Left renal cortex interstitium (tissue), 4 donors: Measurements from ENCODE around the gene HERC4. TPM values are rescaled to one million over a fixed set of nuclear protein-coding genes. Genes with fewer than 3 reads are reported as not detected.
"Not testable (repeated sequence)": the region's sequence is repeated elsewhere in the genome, so short reads cannot be mapped to it uniquely, and the experiment has no call there.

Experiments
- DNase-seq, 4 donors: peaks; one replicate each; pipeline ENCODE4 v3.0.0-alpha.2; 2013; ENCODE audit warnings: low read depth in 4 of 4, low spot score in 2 of 4, missing footprints in 1 of 4
- polyA plus RNA-seq, 4 donors: library from polyadenylated mRNA; unstranded; fragments of 120-200 nt; gene quantifications; one replicate each; pipeline ENCODE4 v1.2.1, GENCODE V29; 2013; ENCODE audit not compliant: insufficient read length in 4 of 4

HERC4 gene
- polyA plus RNA-seq, 4 donors = 36.5 to 65.5 (median 50.1) TPM

DNA sequence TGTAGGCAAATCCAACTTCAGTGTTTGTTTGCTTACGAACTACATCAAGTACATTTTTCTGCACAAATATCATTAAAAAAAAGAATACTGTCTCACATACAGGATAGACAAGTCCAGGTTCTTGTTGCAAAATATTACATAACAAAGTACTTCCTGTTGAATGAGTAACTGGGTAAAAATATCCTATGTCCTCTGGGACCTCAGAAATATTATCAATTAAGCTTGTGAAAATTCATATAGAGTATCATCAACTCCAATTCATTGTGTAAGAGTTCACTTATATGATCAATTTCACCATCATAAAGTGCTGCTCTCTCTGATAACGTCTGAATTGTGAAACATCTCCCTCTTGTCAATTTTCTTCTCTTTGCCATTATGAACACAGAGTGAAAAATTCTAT lies 22.6 kb downstream of the HERC4 start:
- no peak for DNase-seq

DNA sequence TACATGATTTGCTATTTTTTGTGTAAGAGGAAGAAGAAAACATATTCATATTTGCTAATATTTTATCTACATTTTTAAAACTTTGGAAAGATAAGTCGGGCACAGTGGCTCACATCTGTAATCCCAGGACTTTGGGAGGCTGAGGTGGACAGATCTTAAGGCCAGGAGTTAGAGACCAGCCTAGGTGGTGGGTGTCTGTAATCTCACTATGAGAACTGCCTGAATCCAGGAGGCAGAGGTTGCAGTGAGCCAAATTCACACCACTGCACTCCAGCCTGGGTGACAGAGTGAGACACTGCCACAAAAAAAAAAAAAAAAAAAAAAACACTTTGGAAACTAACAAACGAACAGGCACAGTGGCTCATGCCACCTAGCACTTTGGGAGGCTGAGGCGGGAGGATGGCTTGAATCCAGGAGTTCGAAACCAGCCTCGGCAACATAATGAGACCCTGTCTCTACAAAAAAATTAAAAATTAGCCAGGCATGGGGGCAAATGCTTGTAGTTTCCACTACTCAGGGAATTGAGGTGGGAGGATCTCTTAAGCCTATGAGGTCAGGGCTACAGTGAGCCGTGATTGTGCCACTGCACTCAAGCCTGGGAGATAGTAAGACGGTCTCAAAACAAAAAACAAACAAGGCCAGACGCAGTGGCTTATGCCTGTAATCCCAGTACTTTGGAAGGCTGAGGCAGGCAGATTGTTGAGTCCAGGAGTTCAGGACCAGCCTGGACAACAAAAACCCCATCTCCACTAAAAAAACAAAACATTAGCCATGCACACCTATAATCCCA lies 25.6 kb downstream of the HERC4 start:
- DNase-seq = no peak

DNA sequence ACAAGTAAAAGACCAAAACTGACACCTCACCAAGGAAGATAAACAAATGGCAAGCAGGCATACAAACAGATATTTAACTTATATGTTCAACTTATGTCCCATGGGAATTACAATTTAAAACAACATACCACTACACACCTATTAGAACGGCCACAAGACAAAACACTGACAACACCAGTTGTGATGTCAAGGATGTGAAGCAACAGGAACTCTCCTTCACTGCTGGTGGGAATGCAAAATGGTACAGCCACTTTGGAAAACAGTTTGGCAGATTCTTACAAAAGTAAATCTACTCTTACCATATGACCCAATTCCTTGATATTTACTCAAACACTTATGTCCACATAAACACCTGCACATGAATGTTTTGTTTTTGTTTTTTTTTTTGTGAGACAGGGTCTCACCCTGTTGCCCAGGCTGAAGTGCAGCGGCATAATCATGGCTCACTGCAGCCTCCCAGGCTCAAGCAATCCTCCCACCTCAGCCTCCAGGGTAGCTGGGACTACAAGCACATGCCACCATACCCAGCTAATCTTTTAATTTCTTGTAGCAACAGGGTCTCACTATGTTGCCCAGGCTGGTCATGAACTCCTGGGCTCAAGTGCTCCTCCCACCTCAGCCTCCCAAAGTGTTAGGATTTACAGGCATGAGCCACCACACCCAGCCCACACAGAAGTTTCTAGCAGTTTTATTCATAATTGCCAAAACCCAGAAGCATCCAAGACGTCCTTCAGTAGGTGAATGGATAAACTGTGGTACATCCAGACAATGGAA lies 27.3 kb downstream of the HERC4 start:
- no peak for DNase-seq

DNA sequence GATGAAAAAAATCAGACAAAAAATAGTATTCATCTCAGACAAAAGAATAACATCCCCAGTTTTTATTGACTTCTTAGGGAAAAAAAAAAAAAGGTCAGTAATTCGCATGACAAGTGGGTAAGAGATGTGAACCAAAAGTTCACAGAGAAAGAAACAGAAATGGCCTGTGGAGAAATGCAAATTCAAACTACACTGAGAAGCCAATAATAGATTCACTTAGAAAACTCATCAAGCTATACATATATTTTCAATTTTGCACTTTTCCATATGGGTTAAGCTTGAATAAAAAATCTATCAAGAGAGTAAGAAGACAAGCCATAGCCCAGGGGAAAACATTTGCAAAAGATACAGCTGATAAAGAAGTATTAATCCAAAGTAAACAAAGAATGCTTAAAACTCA lies 28.0 kb downstream of the HERC4 start:
- DNase-seq = no peak

DNA sequence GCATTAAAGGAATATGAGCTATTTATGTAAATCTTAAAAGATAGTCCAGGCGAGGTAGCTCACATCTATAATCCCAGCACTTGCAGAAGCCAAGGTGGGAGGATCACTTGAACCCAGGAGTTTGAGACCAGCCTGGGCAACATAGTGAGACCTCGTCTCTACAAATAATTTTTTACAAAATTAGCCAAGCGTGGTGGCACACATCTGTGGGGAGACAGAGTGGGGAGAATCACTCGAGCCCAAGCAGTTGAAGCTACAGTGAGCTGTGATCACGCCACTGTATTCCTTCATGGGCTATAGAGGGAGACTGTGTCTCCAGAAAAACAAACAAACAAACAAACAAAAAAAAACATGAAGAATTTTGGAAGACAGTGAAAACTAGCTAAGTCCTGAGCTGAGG lies 28.4 kb downstream of the HERC4 start:
- DNase-seq = no peak

DNA sequence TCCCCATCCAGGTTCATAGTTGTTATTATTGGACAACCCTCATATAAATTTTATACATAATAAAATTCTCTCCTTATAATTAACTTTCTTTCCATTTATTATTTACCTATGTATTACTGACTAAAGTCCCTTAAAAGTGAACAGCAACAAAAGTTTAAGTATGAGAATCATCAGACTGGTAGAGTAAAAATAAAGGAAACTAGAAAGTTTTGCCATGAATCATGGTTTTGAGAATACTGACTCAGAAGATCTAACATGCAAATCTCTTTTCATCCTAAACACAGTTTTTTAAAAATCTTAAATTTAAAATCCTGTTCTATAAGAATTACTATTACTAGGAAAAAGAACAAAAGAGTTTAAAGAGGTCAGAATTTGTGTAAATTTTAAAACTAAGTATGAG lies 32.1 kb downstream of the HERC4 start:
- no peak for DNase-seq

DNA sequence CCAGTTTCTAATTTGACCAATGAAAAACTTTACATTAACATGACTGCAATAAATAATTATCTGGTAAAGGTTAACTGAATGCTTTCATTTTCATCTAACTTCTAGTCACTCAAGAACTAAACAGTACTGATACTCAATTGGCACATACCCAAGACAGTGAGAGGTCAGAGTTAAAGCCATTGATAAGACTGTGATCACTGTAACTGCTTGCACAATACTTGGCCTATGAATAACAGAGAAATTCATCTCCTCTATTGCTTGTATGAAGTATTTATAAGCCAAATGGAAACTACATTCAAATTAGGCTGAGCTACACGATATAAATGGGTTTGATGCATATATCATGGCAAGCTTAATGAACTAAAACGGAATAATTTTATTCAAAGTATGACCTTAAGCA lies 43.0 kb downstream of the HERC4 start:
- no peak for DNase-seq

DNA sequence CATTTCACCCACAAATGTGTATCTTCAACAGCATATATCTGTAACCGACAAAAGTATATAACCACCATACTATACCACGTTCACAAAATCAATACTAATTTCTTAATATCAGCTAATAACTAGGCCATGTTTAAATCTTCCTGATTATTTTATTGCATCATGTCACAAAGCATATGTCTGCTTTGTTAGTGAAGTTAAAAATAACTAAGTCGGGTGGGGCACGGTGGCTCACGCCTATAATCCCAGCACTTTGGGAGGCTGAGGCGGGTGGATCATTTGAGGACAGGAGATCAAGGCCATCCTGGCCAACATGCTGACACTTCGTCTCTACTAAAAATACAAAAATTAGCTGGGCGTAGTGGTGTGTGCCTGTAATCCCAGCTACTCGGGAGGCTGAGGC lies 47.7 kb downstream of the HERC4 start:
- no peak for DNase-seq

DNA sequence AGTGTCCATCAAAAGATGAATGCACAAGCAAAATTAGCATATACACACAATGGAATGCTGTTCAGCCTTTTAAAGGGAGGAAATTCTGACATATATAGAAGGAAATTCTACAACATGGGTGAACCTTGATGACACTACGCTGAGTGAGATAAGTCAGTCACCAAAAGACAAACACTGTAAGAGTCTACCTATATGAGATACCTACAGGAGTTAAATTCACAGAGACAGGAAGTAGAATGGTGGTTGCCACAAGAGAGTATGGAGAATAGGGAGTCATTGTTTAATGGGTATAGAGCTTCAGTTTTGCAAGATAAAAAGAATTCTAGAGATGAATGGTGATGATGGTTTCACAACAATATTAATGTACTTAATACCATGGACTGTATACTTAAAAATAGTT lies 51.8 kb downstream of the HERC4 start:
- DNase-seq = no peak

DNA sequence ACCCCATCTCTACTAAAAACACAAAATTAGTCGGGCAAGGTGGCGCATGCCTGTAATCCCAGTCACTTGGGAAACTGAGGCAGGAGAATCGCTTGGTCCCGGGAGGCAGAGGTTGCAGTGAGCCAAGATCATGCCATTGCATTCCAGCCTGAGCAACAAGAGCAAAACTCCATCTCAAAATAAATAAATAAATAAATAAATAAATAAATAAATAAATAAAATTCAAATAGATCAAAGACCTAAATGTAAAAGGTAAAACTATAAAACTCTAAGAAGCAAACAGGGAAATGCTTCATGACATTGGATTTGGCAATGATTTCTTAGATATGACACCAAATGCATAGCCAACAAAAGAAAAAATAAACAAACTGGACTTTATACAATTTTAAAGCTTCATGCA lies 52.8 kb downstream of the HERC4 start:
- not testable (repeated sequence) for DNase-seq

DNA sequence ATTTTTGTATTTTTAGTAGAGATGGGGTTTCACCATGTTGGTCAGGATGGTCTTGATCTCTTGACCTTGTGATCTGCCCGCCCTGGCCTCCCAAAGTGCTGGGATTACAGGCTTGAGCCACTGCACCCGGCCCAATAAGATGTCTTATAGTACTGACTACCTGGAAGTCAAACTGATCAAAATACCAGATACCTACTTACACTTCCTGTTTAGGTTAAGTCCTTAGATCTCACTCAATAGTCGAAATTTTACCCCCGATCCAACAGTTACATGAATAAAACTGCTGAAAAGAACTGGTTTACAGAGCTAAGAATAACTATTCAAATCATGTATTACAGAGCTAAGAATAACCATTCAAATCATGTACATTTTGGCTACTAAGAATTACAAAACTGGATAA lies 58.6 kb downstream of the HERC4 start:
- DNase-seq = not testable (repeated sequence)

DNA sequence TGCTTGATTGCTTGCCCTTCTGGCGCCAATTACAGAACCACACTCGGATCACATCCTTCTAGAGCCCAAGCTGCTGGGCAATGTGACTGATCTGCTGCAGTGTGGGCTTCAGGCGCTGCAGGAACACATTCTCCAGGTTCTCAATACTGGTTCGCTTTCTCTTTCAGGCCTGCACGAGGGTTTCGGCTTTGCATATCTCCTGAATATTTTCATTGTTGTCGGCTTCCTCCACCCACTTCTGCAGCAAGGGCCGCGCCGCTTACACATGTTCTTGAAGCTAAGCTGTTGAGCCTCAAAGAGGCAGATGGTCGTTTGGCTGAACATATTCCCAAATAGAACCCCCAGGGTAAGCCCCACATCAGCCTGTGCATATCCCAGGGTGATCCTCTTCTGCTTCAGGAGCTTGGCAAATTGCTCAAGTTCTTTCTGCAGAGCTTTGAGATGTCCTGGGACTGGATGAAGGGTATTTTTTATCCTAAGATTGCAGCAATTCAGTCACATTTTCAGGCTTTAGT lies 64.6 kb downstream of the HERC4 start:
- no peak for DNase-seq

DNA sequence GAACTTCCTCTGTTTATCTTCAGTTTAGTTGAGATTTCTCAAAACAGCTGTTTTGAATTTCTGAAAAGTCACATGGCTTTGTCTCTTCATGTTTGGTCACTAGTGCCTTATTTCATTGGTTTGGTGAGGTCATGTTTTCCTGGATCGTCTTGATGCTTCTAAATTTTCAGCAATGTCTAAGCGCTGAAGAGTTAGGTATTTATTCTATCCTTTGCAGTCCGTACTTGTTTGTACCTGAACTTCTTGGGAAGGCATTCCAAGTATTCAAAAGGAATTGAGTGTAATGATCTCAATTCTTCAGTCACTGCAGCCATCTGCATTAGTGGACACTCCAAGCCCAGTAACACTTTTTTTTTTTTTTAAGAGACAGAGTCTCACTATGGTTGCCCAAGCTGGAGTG lies 67.7 kb downstream of the HERC4 start:
- DNase-seq = no peak

DNA sequence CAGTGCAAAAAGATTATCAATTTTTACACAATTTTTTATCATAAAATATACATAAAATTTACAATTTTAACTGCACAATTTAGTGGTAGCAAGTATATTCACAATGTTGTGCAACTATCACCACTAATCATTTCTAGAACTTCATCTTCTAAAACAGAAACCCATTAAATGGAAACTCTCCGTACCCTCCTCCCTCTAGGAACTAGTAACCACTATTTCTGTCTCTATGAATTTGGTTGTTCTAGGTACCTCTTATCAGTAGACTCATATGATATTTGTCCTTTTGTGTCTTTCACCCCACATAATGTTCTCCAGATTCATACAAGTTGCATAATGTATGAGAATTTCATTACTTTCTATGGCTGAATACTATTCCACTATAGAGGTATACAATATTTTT lies 73.5 kb downstream of the HERC4 start:
- DNase-seq = no peak

DNA sequence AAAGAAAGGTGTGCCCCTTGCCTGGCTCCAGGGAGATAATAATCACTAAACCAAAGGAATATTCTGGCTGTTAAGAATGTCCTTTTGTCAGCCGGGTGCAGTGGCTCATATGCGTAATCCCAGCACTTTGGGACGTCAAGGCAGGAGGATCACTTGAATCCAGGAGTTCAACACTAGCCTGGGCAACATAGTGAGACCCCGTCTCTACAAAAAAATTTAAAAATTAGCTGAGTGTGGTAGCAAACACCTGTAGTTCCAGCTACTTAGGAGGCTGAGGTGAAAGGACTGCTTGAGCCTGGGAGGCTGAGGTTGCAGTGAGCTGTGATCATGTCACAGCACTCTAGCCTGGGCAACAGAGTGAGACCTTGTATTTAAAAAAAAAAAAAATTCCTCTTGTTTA lies 74.1 kb downstream of the HERC4 start:
- no peak for DNase-seq

DNA sequence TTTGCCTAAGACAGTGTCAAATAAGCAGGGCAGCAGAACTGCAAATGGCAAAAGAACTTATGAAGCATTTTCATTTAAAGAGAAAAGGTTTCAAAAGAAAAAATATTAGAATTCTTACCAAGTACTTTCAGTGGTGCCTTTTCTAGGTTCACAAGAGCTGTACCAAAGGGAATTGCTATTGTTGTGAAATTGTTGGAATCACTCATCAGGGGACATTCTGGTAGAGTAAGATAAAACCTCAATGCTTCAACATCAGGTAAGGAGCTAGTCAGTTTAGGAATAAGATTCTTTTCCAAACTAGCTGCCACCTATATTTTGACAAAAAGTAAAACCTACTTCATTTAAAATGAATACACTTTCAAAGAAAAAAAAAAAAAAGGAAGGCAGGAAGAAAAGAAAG lies 85.0 kb downstream of the HERC4 start:
- DNase-seq = no peak

DNA sequence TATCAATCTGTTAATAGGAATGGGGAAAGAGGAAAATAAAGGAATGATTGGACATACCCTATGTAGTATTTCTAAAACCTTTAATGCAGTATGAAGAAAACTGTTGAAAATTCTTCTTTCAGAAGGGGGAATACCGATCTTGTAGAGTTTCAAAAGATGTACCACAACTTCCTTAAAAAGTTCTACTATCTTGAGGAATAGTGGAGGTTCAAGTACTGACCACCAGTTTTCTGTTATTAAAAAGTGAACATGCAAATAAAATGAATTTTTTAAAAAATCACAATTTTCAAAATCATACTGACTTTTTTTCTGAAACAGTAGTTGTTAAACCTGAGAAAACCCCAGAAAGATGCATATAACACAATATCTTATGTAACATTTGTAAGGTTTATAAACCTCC lies 86.5 kb downstream of the HERC4 start:
- no peak for DNase-seq

DNA sequence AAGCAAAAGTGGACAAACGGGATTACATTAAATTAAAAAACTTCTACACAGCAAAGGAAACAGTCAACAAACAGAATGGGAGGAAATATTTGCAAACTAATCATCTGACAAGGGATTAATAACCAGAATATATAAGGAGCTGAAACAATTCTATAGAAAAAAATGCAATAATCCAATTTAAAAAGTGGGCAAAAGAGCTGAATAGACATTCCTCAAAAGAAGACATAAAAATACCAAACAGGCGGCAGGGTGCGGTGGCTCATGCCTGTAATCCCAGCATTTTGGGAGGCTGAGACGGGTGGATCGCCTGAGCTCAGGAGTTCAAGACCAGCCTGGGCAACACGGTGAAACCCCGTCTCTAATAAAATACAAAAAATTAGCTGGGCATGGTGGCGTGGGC lies 92.5 kb downstream of the HERC4 start:
- DNase-seq = not testable (repeated sequence)

DNA sequence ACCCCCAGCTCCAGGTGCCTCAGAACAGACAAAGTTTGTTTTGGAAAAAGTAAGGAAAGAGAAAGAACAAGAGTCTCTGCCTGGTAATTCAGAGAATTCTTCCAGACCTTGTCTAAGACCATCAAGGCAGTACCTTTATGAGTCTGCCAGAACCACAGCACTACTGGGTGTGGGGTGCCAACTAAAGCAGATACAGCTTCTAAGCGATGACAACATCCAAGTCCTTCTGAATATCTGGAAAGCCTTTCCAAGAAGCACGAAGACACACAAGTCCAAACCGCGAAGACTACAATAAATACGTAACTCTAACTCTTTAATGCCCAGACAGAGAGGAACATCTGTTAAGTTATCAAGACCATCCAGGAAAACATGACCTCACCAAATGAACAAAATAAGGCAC lies 96.3 kb downstream of the HERC4 start:
- no peak for DNase-seq

DNA sequence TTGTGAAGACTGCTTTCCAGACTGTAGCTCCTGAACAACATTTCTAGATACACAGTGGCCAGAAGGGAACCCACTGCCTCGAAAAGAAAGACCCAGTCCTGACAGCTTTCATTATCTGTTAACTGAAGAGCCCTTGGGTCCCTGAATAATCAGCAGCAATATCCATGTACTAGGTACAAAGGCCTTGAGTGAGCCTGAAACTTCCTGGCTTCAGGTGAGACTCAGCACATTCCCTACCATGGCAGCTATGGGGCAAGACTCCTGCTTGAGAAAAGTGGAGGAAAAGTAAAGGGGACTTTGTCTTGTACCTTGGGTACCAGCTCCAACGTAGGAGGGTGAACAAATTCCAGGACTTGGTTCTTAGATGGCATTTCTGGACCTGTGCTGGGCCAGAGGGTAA lies 97.8 kb downstream of the HERC4 start:
- no peak for DNase-seq

DNA sequence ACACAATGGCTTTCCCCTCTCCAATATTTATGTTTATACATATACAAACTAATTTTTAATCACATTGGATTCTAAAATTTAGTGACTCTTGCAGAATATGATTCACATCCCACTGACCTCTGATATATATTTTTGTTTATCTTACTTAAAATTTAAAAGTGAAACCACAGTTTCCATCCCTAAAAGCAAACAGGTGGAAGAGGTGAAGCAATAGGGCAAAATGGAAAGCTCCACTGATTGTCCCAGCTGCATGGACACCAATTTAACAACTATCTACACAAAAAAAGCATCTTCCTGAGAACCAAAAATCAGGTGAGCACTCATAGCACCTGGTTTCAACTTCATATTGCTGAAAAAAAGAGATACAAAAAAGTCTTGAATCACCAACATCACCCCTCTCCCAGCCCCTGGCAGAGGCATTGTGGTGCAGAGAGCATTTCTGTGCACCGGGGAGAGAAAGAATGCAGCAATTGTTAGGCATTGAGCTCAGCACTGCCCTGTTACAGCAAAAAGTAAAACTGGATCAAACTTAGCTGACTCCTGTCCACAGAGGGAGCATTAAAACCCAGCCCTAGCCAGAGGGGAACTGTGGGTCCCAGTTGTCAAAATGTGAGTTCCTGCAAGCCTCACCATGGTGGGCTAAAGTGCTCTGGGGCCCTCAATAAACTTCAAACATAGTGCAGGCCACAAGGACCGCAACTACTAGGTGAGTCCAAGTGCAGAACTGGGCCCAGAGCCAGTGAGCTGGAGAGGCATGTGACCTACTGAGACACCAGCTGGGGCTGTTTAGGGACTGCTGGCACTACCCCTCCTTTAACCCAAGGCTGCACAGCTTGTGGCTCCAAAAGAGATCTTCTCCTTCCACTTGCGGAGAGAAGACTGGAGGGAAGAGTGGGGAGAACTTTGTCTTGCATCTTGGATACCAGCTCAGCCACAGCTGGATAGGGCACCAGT lies 98.5 kb downstream of the HERC4 start:
- DNase-seq = no peak
